Stomach (tissue), 9 donors: ENCODE measurements around the gene EGF. TPM values are rescaled to one million over a fixed set of nuclear protein-coding genes. Genes with fewer than 3 reads are reported as not detected.
"Not testable (repeated sequence)": the region's sequence is repeated elsewhere in the genome, so short reads cannot be mapped to it uniquely, and the experiment has no call there.

ENCODE experiments used
- DNase-seq, 2 donors: peaks; one replicate each; pipeline versions ENCODE4 v3.0.0 to v3.0.0-alpha.2; 2013 to 2019
- H3K27ac ChIP-seq, 5 donors: fragments of 200-600 bp in 4 of 5; sonication (generic) in 4 of 5; one replicate each; pipeline ENCODE4 v1.5.1; 2013 to 2019; ENCODE audit warnings: mild to moderate bottlenecking in 1 of 5, moderate library complexity in 1 of 5
- H3K27me3 ChIP-seq, 3 donors: fragments of 200-600 bp; sonication (generic); one replicate each; pipeline ENCODE4 v1.5.1; 2017 to 2019; ENCODE audit warnings: mixed run types in 1 of 3
- H3K36me3 ChIP-seq, 4 donors: fragments of 200-600 bp; sonication (generic); 1 replicate in 3 of 4; 2 replicates in 1 of 4; pipeline ENCODE4 v1.5.1; 2016 to 2019
- H3K4me1 ChIP-seq, 4 donors: fragments of 200-600 bp; sonication (generic); one replicate each; pipeline ENCODE4 v1.5.1; 2016 to 2019
- H3K4me3 ChIP-seq, 4 donors: fragments of 200-600 bp; sonication (generic) in 3 of 4; one replicate each; pipeline ENCODE4 v1.5.1; 2016 to 2019; ENCODE audit warnings: mild to moderate bottlenecking in 1 of 4
- H3K9me3 ChIP-seq, 4 donors: fragments of 200-600 bp; sonication (generic); one replicate each; pipeline ENCODE4 v1.5.1; 2016 to 2019
- EP300 ChIP-seq: sonication (generic); formaldehyde crosslinking; IDR thresholded peaks from one replicate; pipeline ENCODE4 v1.6.1; 2017; ENCODE audit warnings: antibody characterized with exemption
- POLR2A ChIP-seq, 4 donors: fragments of 450-650 bp; IDR thresholded peaks; one replicate each; pipeline ENCODE4 v1.6.1; 2016; ENCODE audit warnings: antibody characterized with exemption in 4 of 4, control low read depth in 2 of 4, mild to moderate bottlenecking in 1 of 4, moderate library complexity in 1 of 4
- POLR2AphosphoS5 ChIP-seq, 3 donors: sonication (generic); formaldehyde crosslinking; IDR thresholded peaks; one replicate each; pipeline ENCODE4 v1.6.1; 2016; ENCODE audit warnings: antibody characterized with exemption in 3 of 3
- WGBS, 5 donors: extraction: QIAGEN DNeasy Blood & Tissue Kit in 3 of 5; methylation state at CpG; one replicate each; pipeline versions ENCODE4 v1.1.5 to v1.1.7; 2013 to 2018; 5-methylcytosine and 5-hydroxymethylcytosine counted together
- intact Hi-C: fragments of 100-400 bp; cut with DNase I; formaldehyde crosslinking; loops from one replicate; pipeline ENCODE4 v1.15.1; 2023; ENCODE audit warnings: low total_unique reads
- polyA plus RNA-seq, 3 donors: library from polyadenylated mRNA; stranded (reverse); fragments of 200-250 nt; gene quantifications; one replicate each; pipeline ENCODE4 v1.2.3, GENCODE V29; 2013
- total RNA-seq, 5 donors: library from RNA; depleted of rRNA; stranded (reverse); fragments of >200 nt; gene quantifications; one replicate each; pipeline versions ENCODE4 v1.1.0 to v1.2.3, GENCODE V29; 2014 to 2016
- TF ChIP-seq, protein P1 (sequence below), 7 experiments: fragments of 450-650 bp in 4 of 7; fragments of 200-600 bp in 3 of 7; sonication (generic) in 3 of 7; IDR thresholded peaks; one replicate each; pipeline ENCODE4 v1.5.1; 2016 to 2019; ENCODE audit warnings: antibody characterized with exemption in 7 of 7, control low read depth in 2 of 7, mild to moderate bottlenecking in 1 of 7
- donor health status: healthy with polysubstance abuse.
- donor health status: Bipolar disorder and iron deficiency.
- donor health status: healthy.

EGF gene
- total and polyA plus RNA-seq, 8 donors, result 0.20 to 0.37 TPM; not detected in 6

- intact Hi-C loops, result no loop called here
- TF ChIP-seq POLR2AphosphoS5 (IDR thresholded peaks at IDR 0.05) (no peak), POLR2A (IDR thresholded peaks at IDR 0.05) (no peak), EP300 (no peak)
- TF ChIP-seq, protein P1, sequence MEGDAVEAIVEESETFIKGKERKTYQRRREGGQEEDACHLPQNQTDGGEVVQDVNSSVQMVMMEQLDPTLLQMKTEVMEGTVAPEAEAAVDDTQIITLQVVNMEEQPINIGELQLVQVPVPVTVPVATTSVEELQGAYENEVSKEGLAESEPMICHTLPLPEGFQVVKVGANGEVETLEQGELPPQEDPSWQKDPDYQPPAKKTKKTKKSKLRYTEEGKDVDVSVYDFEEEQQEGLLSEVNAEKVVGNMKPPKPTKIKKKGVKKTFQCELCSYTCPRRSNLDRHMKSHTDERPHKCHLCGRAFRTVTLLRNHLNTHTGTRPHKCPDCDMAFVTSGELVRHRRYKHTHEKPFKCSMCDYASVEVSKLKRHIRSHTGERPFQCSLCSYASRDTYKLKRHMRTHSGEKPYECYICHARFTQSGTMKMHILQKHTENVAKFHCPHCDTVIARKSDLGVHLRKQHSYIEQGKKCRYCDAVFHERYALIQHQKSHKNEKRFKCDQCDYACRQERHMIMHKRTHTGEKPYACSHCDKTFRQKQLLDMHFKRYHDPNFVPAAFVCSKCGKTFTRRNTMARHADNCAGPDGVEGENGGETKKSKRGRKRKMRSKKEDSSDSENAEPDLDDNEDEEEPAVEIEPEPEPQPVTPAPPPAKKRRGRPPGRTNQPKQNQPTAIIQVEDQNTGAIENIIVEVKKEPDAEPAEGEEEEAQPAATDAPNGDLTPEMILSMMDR (IDR thresholded peaks at IDR 0.05), result no peak
- Histone ChIP-seq H3K36me3 (no peaks in the 10 kb centered on the region), H3K9me3 (no peaks in the 10 kb centered on the region), H3K4me1 (no peaks in the 10 kb centered on the region), H3K4me3 (no peak overlapping the region), H3K27me3 (peaks cover 0 to 18% (median 0%) of the 10 kb centered on the region in 3 donors), H3K27ac (no peak overlapping the region)
- DNase-seq, result peak in 1 of 2 donors; percentile 18
- WGBS, 5 donors, result 66 to 83% (median 74%) methylated on average over 3 of the region's 3 CpGs
Measured at GRCh38 chr4:110034026-110034393, 121.3 kb downstream of the EGF start.

DNA sequence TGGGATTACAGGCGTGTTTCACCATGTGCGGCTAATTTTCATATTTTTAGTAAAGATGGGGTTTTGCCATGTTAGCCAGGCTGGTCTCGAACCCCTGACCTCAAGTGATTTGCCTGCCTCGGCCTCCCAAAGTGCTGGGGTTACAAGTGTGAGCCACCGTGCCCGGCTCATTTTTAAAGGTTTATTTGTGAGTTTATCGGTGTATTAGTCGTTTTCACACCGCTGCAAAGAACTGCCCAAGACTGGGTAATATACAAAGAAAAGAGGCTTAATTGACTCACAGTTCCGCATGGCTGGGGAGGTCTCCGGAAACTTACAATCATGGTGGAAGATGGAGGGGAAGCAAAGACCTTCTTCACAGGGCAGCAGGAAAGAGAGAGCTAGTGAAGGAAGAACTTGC, 126.5 kb downstream of the EGF start:
- H3K27me3 ChIP-seq, result peaks cover 0 to 25% (median 3%) of the 10 kb centered on the region in 3 donors
- DNase-seq, H3K9me3 ChIP-seq, H3K36me3 ChIP-seq, intact Hi-C loops, H3K4me3 ChIP-seq, H3K27ac ChIP-seq: not testable (repeated sequence)
- 93 to 95% (median 95%) methylated on average over 11 of the region's 11 CpGs for WGBS, 5 donors
- H3K4me1 ChIP-seq, result peaks cover 0 to 11% (median 2%) of the 10 kb centered on the region in 4 donors

GRCh38 chr4:110041735-110042134, 129.1 kb downstream of the EGF start:
- Histone ChIP-seq H3K4me3 (no peak overlapping the region), H3K36me3 (no peaks in the 10 kb centered on the region), H3K9me3 (no peaks in the 10 kb centered on the region), H3K27ac (no peak overlapping the region), H3K27me3 (peaks cover 0 to 24% (median 3%) of the 10 kb centered on the region in 3 donors), H3K4me1 (peaks cover 0 to 11% (median 2%) of the 10 kb centered on the region in 4 donors)
- intact Hi-C loops, result no loop called here
- 4 to 41% (median 17%) methylated on average over 1 of the region's 1 CpG for WGBS, 5 donors
- DNase-seq, result no peak
- TF ChIP-seq POLR2A (IDR thresholded peaks at IDR 0.05) (no peak), POLR2AphosphoS5 (IDR thresholded peaks at IDR 0.05) (no peak), EP300 (no peak)
- TF ChIP-seq, protein P1 (IDR thresholded peaks at IDR 0.05), result no peak

DNA sequence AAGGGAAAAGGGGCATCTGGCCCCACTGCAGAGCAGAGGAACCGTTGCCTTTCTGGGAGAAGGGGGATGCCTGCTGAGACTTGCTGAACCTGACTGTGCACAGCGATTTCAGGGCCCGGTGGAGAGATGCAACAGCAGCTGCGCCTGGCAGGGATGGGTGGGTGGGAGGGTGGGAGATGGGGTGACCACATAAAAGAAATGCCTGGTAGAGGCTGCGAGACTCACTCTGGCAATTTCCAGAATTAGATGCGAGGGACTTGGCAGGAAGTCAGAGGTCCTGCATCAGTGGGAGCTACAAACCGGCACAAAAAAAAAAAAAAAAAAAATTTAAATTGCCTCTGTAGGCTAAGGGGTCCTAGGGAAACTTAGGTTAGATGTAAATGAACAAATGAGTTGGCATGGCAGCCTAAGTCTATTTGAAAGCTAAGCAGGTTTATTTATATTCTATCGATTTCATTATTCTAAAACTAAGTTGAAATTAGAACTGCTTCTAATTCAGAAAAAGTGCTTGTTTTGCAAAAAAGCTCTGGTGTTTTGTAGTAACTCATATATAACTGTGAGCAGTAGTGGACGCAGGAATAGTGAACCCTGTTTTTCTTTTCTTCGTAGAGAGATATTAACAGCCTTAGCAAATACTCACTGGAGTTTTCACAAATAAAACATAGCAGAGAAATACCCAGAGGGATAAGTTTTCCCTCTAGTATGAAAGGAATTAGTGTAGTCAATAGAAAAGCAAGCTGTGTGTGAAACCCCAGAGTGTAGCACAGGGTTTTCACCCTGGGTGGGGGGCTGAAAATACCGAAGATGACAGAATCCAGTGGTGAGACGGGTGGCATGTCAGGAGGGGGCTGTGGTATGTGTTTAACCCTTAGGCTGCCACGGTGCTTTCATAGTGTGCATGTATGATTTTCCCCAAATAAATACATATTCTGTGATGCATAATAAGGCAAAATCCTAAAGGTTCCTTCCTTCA, 130.1 kb downstream of the EGF start:
- intact Hi-C loops, result no loop called here

GRCh38 chr4:110046588-110047049, 133.9 kb downstream of the EGF start:
- TF ChIP-seq POLR2AphosphoS5 (IDR thresholded peaks at IDR 0.05) (no peak), EP300 (no peak), POLR2A (IDR thresholded peaks at IDR 0.05) (no peak)
- TF ChIP-seq, protein P1 (IDR thresholded peaks at IDR 0.05), result no peak
- H3K27ac ChIP-seq, result no peak overlapping the region
- H3K27me3 ChIP-seq, result peaks cover 0 to 9% (median 0%) of the 10 kb centered on the region in 3 donors
- H3K36me3 ChIP-seq, result peaks cover 0 to 9% (median 4%) of the 10 kb centered on the region in 4 donors
- peaks cover 0 to 17% (median 2%) of the 10 kb centered on the region in 4 donors for H3K4me1 ChIP-seq
- no peaks in the 10 kb centered on the region for H3K9me3 ChIP-seq
- H3K4me3 ChIP-seq, result no peak overlapping the region
- intact Hi-C loops, result loop anchor here (5.0 kb wide), 1 partner anchor 166 kb away; no protein-coding TSS in a partner anchor
- 89 to 94% (median 91%) methylated on average over 5 of the region's 5 CpGs for WGBS, 5 donors
- no peak for DNase-seq

More for the DNA sequence above, 130.1 kb downstream of the EGF start:
- no peaks in the 10 kb centered on the region for H3K9me3 ChIP-seq
- peaks cover 0 to 11% (median 2%) of the 10 kb centered on the region in 4 donors for H3K4me1 ChIP-seq
- H3K4me3 ChIP-seq, result no peak overlapping the region
- WGBS, 5 donors, result 39 to 51% (median 46%) methylated on average over 12 to 13 of the region's 13 CpGs
- H3K36me3 ChIP-seq, result no peaks in the 10 kb centered on the region
- no peak for DNase-seq
- no peak overlapping the region for H3K27ac ChIP-seq
- no peak for TF ChIP-seq EP300
- peaks cover 0 to 18% (median 3%) of the 10 kb centered on the region in 3 donors for H3K27me3 ChIP-seq
